Uterus (tissue), 4 donors: ENCODE results near the gene GHRH. TPM values are rescaled to one million over a fixed set of nuclear protein-coding genes. Genes with fewer than 3 reads are reported as not detected.

Experiments
- DNase-seq, 2 donors: peaks; one replicate each; pipeline ENCODE4 v3.0.0-alpha.2; 2019 to 2020
- H3K27ac ChIP-seq, 2 donors: fragments of 200-600 bp; sonication (generic); 1 replicate in 1 of 2; 2 replicates in 1 of 2; pipeline ENCODE4 v1.5.1; 2016 to 2018
- H3K27me3 ChIP-seq, 2 donors: fragments of 200-600 bp; sonication (generic); one replicate each; pipeline ENCODE4 v1.5.1; 2018 to 2019; ENCODE audit warnings: control low read depth in 1 of 2
- H3K36me3 ChIP-seq, 2 donors: fragments of 200-600 bp; sonication (generic); one replicate each; pipeline ENCODE4 v1.5.1; 2019; ENCODE audit warnings: control low read depth in 1 of 2
- H3K4me1 ChIP-seq, 2 donors: fragments of 200-600 bp; sonication (generic); one replicate each; pipeline ENCODE4 v1.5.1; 2018 to 2019; ENCODE audit warnings: control low read depth in 1 of 2
- H3K4me3 ChIP-seq, 2 donors: fragments of 200-600 bp; sonication (generic); 1 replicate in 1 of 2; 2 replicates in 1 of 2; pipeline ENCODE4 v1.5.1; 2018 to 2019; ENCODE audit warnings: mild to moderate bottlenecking in 1 of 2
- H3K9me3 ChIP-seq, 2 donors: fragments of 200-600 bp; sonication (generic); one replicate each; pipeline ENCODE4 v1.5.1; 2019; ENCODE audit warnings: control low read depth in 1 of 2
- CTCF ChIP-seq, 4 experiments: fragments of 200-600 bp in 2 of 4; fragments of 450-650 bp in 2 of 4; sonication (generic) in 2 of 4; IDR thresholded peaks; one replicate each; pipeline ENCODE4 v1.5.1; 2016 to 2019; ENCODE audit warnings: antibody characterized with exemption in 4 of 4, mild to moderate bottlenecking in 2 of 4, moderate library complexity in 1 of 4
- POLR2A ChIP-seq, 2 donors: fragments of 450-650 bp; IDR thresholded peaks; one replicate each; pipeline ENCODE4 v1.6.1; 2016; ENCODE audit warnings: antibody characterized with exemption in 2 of 2, mild to moderate bottlenecking in 1 of 2, moderate library complexity in 1 of 2
- intact Hi-C: fragments of 100-400 bp; cut with DNase I; formaldehyde crosslinking; loops from one replicate; pipeline ENCODE4 v1.15.1; 2023; ENCODE audit warnings: low total_unique reads
- total RNA-seq, 4 donors: library from RNA; depleted of rRNA in 3 of 4; stranded (reverse); fragments of >200 nt in 3 of 4; gene quantifications; one replicate each; pipeline versions ENCODE4 v1.1.0 to v1.2.4, GENCODE V29; 2014 to 2023
- donor health status: DM: yes; HTN: yes; CAD: no.

GHRH gene
- total RNA-seq, 4 donors from 2014 or later = not detected

- no peak overlapping the region for H3K27ac ChIP-seq
- no peaks in the 10 kb centered on the region for H3K9me3 ChIP-seq
- intact Hi-C loops = no loop called here
- H3K4me1 ChIP-seq = no peaks in the 10 kb centered on the region
- no peak overlapping the region for H3K4me3 ChIP-seq
- DNase-seq = no peak
- H3K27me3 ChIP-seq = no peaks in the 10 kb centered on the region
- no peaks in the 10 kb centered on the region for H3K36me3 ChIP-seq
- TF ChIP-seq POLR2A (IDR thresholded peaks at IDR 0.05) (no peak), CTCF (IDR thresholded peaks at IDR 0.05) (no peak)
These were observed 55.8 kb downstream of the GHRH start for GRCh38 chr20:37205794-37206193.

GRCh38 chr20:37205130-37205529 lies 56.5 kb downstream of the GHRH start:
- TF ChIP-seq POLR2A (IDR thresholded peaks at IDR 0.05) = no peak
- no peak for TF ChIP-seq CTCF (IDR thresholded peaks at IDR 0.05)
- intact Hi-C loops = no loop called here
- Histone ChIP-seq H3K27me3 (no peaks in the 10 kb centered on the region), H3K9me3 (no peaks in the 10 kb centered on the region), H3K4me1 (no peaks in the 10 kb centered on the region), H3K36me3 (no peaks in the 10 kb centered on the region), H3K27ac (no peak overlapping the region), H3K4me3 (no peak overlapping the region)
- DNase-seq = no peak

- H3K4me1 ChIP-seq = no peaks in the 10 kb centered on the region
- no peak for DNase-seq
- intact Hi-C loops = no loop called here
- no peak for TF ChIP-seq POLR2A (IDR thresholded peaks at IDR 0.05)
- TF ChIP-seq CTCF (IDR thresholded peaks at IDR 0.05) = no peak
- no peak overlapping the region for H3K4me3 ChIP-seq
- H3K36me3 ChIP-seq = no peaks in the 10 kb centered on the region
- H3K27ac ChIP-seq = no peak overlapping the region
- H3K9me3 ChIP-seq = no peaks in the 10 kb centered on the region
- no peaks in the 10 kb centered on the region for H3K27me3 ChIP-seq
These were observed 57.6 kb downstream of the GHRH start for GRCh38 chr20:37204056-37204455.

- Histone ChIP-seq H3K4me1 (no peaks in the 10 kb centered on the region), H3K4me3 (no peak overlapping the region), H3K36me3 (no peaks in the 10 kb centered on the region), H3K27ac (peak overlapping the region; percentile 67 to 72), H3K9me3 (no peaks in the 10 kb centered on the region), H3K27me3 (no peaks in the 10 kb centered on the region)
- peak; percentile 59 to 60 for DNase-seq
- TF ChIP-seq CTCF (IDR thresholded peaks at IDR 0.05) = peak; percentile 58 to 86 (median 68)
- no peak for TF ChIP-seq POLR2A (IDR thresholded peaks at IDR 0.05)
- intact Hi-C loops = no loop called here
These were observed 59.2 kb downstream of the GHRH start for GRCh38 chr20:37202267-37202943.

GRCh38 chr20:37201827-37202162 lies 59.8 kb downstream of the GHRH start:
- no peak overlapping the region for H3K4me3 ChIP-seq
- no peaks in the 10 kb centered on the region for H3K36me3 ChIP-seq
- H3K9me3 ChIP-seq = no peaks in the 10 kb centered on the region
- no peaks in the 10 kb centered on the region for H3K27me3 ChIP-seq
- TF ChIP-seq CTCF (IDR thresholded peaks at IDR 0.05) (no peak), POLR2A (IDR thresholded peaks at IDR 0.05) (no peak)
- intact Hi-C loops = no loop called here
- H3K27ac ChIP-seq = peak overlapping the region; percentile 67 to 72
- DNase-seq = no peak
- no peaks in the 10 kb centered on the region for H3K4me1 ChIP-seq

Other genes starting within 250 kb of the GHRH start
- gene RBL1, start 165.8 kb downstream of the GHRH start, total RNA-seq = 10 to 100 TPM in 3 of 4 donors, under 1 TPM in 1; 0.51 to 28.1 (median 12.0) TPM
- 100 to 1,000 TPM in 2 of 4 donors, 10 to 100 TPM in 2; 74.4 to 161 (median 107) TPM for gene RPN2, start 82.5 kb downstream of the GHRH start, total RNA-seq
- gene MROH8, start 82.3 kb downstream of the GHRH start, total RNA-seq = 10 to 100 TPM in 1 of 4 donors, 1 to 10 TPM in 3; 4.4 to 14.1 (median 6.2) TPM
- 10 to 100 TPM; 33.8 to 78.3 (median 43.5) TPM for gene MANBAL, start 27.8 kb upstream of the GHRH start, total RNA-seq
- gene SRC, start 84.3 kb upstream of the GHRH start, total RNA-seq = 100 to 1,000 TPM in 1 of 4 donors, 10 to 100 TPM in 3; 25.0 to 110 (median 34.1) TPM